ENCODE data around the gene LCA5.
"Not testable (repeated sequence)": the region's sequence is repeated elsewhere in the genome, so short reads cannot be mapped to it uniquely, and the experiment has no call there.

Gene LCA5

GRCh38 chr6:79536954-79537747 lies at the start of gene LCA5:
TSS of gene LCA5 (minus strand) at chr6:79537430. CDS start at chr6:79518894, 18,536 bp downstream.
- peak; percentile 72 for DNase-seq (ENCODE audit: low read depth)

GRCh38 chr6:79586548-79586947 lies 49.3 kb upstream of the LCA5 start:
- no peak for DNase-seq (ENCODE audit: low read depth)

- no peak for DNase-seq (ENCODE audit: low read depth)
These were observed 47.1 kb upstream of the LCA5 start for GRCh38 chr6:79584332-79584731.

GRCh38 chr6:79577926-79578325 lies 40.7 kb upstream of the LCA5 start:
- DNase-seq (ENCODE audit: low read depth), result not testable (repeated sequence)

GRCh38 chr6:79574630-79575225 lies 37.5 kb upstream of the LCA5 start:
- no peak for DNase-seq (ENCODE audit: low read depth)

GRCh38 chr6:79574174-79574573 lies 36.9 kb upstream of the LCA5 start:
- DNase-seq (ENCODE audit: low read depth), result no peak

- no peak for DNase-seq (ENCODE audit: low read depth)
These were observed 33.8 kb upstream of the LCA5 start for GRCh38 chr6:79571030-79571367.

GRCh38 chr6:79570129-79571029 lies 33.1 kb upstream of the LCA5 start:
- no peak for DNase-seq (ENCODE audit: low read depth)

GRCh38 chr6:79568996-79569395 lies 31.8 kb upstream of the LCA5 start:
- no peak for DNase-seq (ENCODE audit: low read depth)

- no peak for DNase-seq (ENCODE audit: low read depth)
These were observed 27.4 kb upstream of the LCA5 start for GRCh38 chr6:79564636-79565035.

GRCh38 chr6:79559706-79560105 lies 22.5 kb upstream of the LCA5 start:
- DNase-seq (ENCODE audit: low read depth), result no peak

- DNase-seq (ENCODE audit: low read depth), result no peak
These were observed 20.6 kb upstream of the LCA5 start for GRCh38 chr6:79557673-79558467.

- no peak for DNase-seq (ENCODE audit: low read depth)
These were observed 17.1 kb upstream of the LCA5 start for GRCh38 chr6:79554305-79554704.

GRCh38 chr6:79551401-79551800 lies 14.2 kb upstream of the LCA5 start:
- no peak for DNase-seq (ENCODE audit: low read depth)

GRCh38 chr6:79548304-79548703 lies 11.1 kb upstream of the LCA5 start:
- no peak for DNase-seq (ENCODE audit: low read depth)

GRCh38 chr6:79546186-79546585 lies 9.0 kb upstream of the LCA5 start:
- DNase-seq (ENCODE audit: low read depth), result no peak

- DNase-seq (ENCODE audit: low read depth), result no peak
These were observed 7.8 kb upstream of the LCA5 start for GRCh38 chr6:79544939-79545450.

- no peak for DNase-seq (ENCODE audit: low read depth)
These were observed 7.2 kb upstream of the LCA5 start for GRCh38 chr6:79544299-79544927.

- no peak for DNase-seq (ENCODE audit: low read depth)
These were observed 6.7 kb upstream of the LCA5 start for GRCh38 chr6:79543886-79544285.

- DNase-seq (ENCODE audit: low read depth), result no peak
These were observed 6.2 kb upstream of the LCA5 start for GRCh38 chr6:79543411-79543810.
